HUDEP-2 (cell line): ENCODE measurements around the gene SMCHD1.
"Not testable (repeated sequence)": the region's sequence is repeated elsewhere in the genome, so short reads cannot be mapped to it uniquely, and the experiment has no call there.

Experiments
- DNase-seq, 76 experiments: peaks; one replicate each; lab custom pipeline; 2025; ENCODE audit not compliant: unreplicated experiment in 76 of 76; lab: John Stamatoyannopoulos, UW

Gene SMCHD1

GRCh38 chr18:2656981-2657512 lies 1.5 kb downstream of the SMCHD1 start:
- DNase-seq, result peak in 4 of 76 experiments; percentile 0 to 67 (median 14)

- peak in 15 of 76 experiments; percentile 1 to 63 (median 21) for DNase-seq
Measured at GRCh38 chr18:2657788-2658458, 2.4 kb downstream of the SMCHD1 start.

- DNase-seq, result not testable (repeated sequence)
Measured at GRCh38 chr18:2660849-2661248, 5.3 kb downstream of the SMCHD1 start.

GRCh38 chr18:2662288-2662687 lies 6.8 kb downstream of the SMCHD1 start:
- not testable (repeated sequence) for DNase-seq

GRCh38 chr18:2662990-2663389 lies 7.5 kb downstream of the SMCHD1 start:
- DNase-seq, result no peak

- DNase-seq, result no peak
Measured at GRCh38 chr18:2672410-2672809, 16.9 kb downstream of the SMCHD1 start.

GRCh38 chr18:2672872-2673271 lies 17.3 kb downstream of the SMCHD1 start:
- DNase-seq, result no peak

- DNase-seq, result not testable (repeated sequence)
Measured at GRCh38 chr18:2678933-2679332, 23.4 kb downstream of the SMCHD1 start.

- no peak for DNase-seq
Measured at GRCh38 chr18:2680216-2680792, 24.8 kb downstream of the SMCHD1 start.

GRCh38 chr18:2681993-2682603 lies 26.6 kb downstream of the SMCHD1 start:
- DNase-seq, result no peak

- DNase-seq, result no peak
Measured at GRCh38 chr18:2683055-2683454, 27.5 kb downstream of the SMCHD1 start.

GRCh38 chr18:2686349-2686968 lies 30.9 kb downstream of the SMCHD1 start:
- DNase-seq, result no peak

- DNase-seq, result no peak
Measured at GRCh38 chr18:2687390-2688001, 32.0 kb downstream of the SMCHD1 start.

- DNase-seq, result no peak
Measured at GRCh38 chr18:2692508-2692907, 37.0 kb downstream of the SMCHD1 start.

GRCh38 chr18:2697184-2697583 lies 41.7 kb downstream of the SMCHD1 start:
- no peak for DNase-seq

GRCh38 chr18:2699001-2699400 lies 43.5 kb downstream of the SMCHD1 start:
- DNase-seq, result no peak

- DNase-seq, result no peak
Measured at GRCh38 chr18:2704541-2704940, 49.0 kb downstream of the SMCHD1 start.

- DNase-seq, result peak in 1 of 76 experiments; percentile 4
Measured at GRCh38 chr18:2706903-2707302, 51.4 kb downstream of the SMCHD1 start.

- no peak for DNase-seq
Measured at GRCh38 chr18:2707551-2708168, 52.1 kb downstream of the SMCHD1 start.

GRCh38 chr18:2709316-2709715 lies 53.8 kb downstream of the SMCHD1 start:
- DNase-seq, result no peak
